Breast epithelium (tissue), 4 donors: ENCODE measurements around the gene CARD14. TPM values are rescaled to one million over a fixed set of nuclear protein-coding genes. Genes with fewer than 3 reads are reported as not detected.

ENCODE experiments used
- DNase-seq, 2 donors: peaks; one replicate each; pipeline ENCODE4 v3.0.0-alpha.2; 2019; ENCODE audit warnings: low spot score in 2 of 2
- H3K27ac ChIP-seq, 2 donors: fragments of 200-600 bp; sonication (generic) in 1 of 2; one replicate each; pipeline ENCODE4 v1.5.1; 2016 to 2019; ENCODE audit warnings: mild to moderate bottlenecking in 1 of 2
- H3K27me3 ChIP-seq, 2 donors: fragments of 200-600 bp; sonication (generic) in 1 of 2; one replicate each; pipeline versions ENCODE4 v1.5.1 to v1.6.0; 2017 to 2019; ENCODE audit warnings: control low read depth in 1 of 2, mild to moderate bottlenecking in 1 of 2
- H3K36me3 ChIP-seq: fragments of 200-600 bp; one replicate; pipeline ENCODE4 v1.5.1; 2019
- H3K4me1 ChIP-seq, 2 donors: fragments of 200-600 bp; sonication (generic); one replicate each; pipeline ENCODE4 v1.5.1; 2016 to 2019; ENCODE audit warnings: control low read depth in 1 of 2
- H3K4me3 ChIP-seq, 3 donors: fragments of 200-600 bp; sonication (generic); 1 replicate in 2 of 3; 2 replicates in 1 of 3; pipeline ENCODE4 v1.5.1; 2016 to 2019; ENCODE audit warnings: mild to moderate bottlenecking in 3 of 3, moderate library complexity in 2 of 3
- H3K9me3 ChIP-seq, 2 donors: fragments of 200-600 bp; sonication (generic) in 1 of 2; one replicate each; pipeline ENCODE4 v1.5.1; 2016 to 2019; ENCODE audit warnings: control low read depth in 1 of 2
- POLR2A ChIP-seq: fragments of 450-650 bp; IDR thresholded peaks from one replicate; pipeline ENCODE4 v1.6.1; 2016; ENCODE audit warnings: antibody characterized with exemption, mild to moderate bottlenecking, moderate library complexity
- POLR2AphosphoS5 ChIP-seq, 3 donors: sonication (generic); formaldehyde crosslinking; IDR thresholded peaks; one replicate each; pipeline ENCODE4 v1.6.1; 2017; ENCODE audit warnings: antibody characterized with exemption in 3 of 3
- intact Hi-C: fragments of 100-400 bp; cut with DNase I; formaldehyde crosslinking; loops from one replicate; pipeline ENCODE4 v1.15.1; 2023; ENCODE audit warnings: low total_unique reads
- total RNA-seq, 3 donors: library from RNA; depleted of rRNA; stranded (reverse); fragments of >200 nt; gene quantifications; one replicate each; pipeline ENCODE4 v1.1.0, GENCODE V29; 2016
- TF ChIP-seq, protein P1 (sequence below), 3 donors: fragments of 450-650 bp; IDR thresholded peaks; one replicate each; pipeline ENCODE4 v1.5.1; 2016 to 2017; ENCODE audit warnings: antibody characterized with exemption in 3 of 3, mild to moderate bottlenecking in 3 of 3, moderate library complexity in 3 of 3

Gene CARD14
- 10 to 100 TPM in 1 of 3 donors, 1 to 10 TPM in 1, under 1 TPM in 1; 0.32 to 13.8 (median 9.4) TPM for total RNA-seq

DNA sequence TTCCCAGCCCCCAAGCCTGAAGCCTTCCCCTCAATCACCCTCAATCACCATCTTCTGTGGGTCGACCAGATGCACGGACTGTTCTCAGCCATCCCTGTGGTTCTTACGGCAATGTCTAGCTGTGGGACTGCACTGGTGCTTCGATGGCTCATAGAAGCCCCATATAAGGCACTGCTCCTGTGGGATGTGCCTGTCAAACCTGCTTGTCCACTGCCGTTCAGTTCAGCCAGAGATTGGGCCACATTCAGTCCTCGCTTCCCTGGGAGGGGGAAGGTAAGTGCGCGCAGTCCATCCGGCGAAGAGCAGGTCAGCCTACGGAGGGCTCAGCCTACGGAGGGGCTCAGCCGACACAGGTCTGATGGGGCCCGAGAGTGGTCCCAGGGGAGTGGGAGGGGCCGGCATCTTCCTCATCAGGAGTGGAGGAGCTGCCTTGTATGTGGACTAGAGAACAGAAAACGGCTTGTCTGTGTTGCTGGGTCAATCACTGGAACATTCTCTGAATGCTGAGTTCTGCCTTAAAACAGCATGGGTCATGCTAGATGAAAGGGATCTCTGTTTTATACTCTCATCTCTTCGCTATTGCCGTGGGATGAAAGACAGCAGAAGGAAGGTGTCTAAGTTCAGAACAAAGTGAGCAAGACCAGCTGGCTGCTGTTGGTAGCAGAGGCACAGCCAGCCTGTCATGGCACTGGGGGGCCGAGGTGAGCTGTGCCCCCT, at the start of gene CARD14:
Gene CARD14 (plus strand): TSS at position 247 of the 717 bp plus-strand sequence. CDS start 11,409 bp downstream, outside the sequence.
- Histone ChIP-seq H3K27ac (peak within 1 kb of the TSS; percentile 81 to 89), H3K36me3 (no peaks in the 10 kb centered on the region), H3K9me3 (no peaks in the 10 kb centered on the region), H3K4me3 (peak within 1 kb of the TSS in 2 of 3 donors; percentile 48 to 63), H3K27me3 (no peaks in the 10 kb centered on the region), H3K4me1 (no peaks in the 10 kb centered on the region)
- intact Hi-C loops: no loop called here
- TF ChIP-seq POLR2AphosphoS5 (IDR thresholded peaks at IDR 0.05) (peak; percentile 42 to 94 (median 49)), POLR2A (peak; percentile 43)
- TF ChIP-seq, protein P1, sequence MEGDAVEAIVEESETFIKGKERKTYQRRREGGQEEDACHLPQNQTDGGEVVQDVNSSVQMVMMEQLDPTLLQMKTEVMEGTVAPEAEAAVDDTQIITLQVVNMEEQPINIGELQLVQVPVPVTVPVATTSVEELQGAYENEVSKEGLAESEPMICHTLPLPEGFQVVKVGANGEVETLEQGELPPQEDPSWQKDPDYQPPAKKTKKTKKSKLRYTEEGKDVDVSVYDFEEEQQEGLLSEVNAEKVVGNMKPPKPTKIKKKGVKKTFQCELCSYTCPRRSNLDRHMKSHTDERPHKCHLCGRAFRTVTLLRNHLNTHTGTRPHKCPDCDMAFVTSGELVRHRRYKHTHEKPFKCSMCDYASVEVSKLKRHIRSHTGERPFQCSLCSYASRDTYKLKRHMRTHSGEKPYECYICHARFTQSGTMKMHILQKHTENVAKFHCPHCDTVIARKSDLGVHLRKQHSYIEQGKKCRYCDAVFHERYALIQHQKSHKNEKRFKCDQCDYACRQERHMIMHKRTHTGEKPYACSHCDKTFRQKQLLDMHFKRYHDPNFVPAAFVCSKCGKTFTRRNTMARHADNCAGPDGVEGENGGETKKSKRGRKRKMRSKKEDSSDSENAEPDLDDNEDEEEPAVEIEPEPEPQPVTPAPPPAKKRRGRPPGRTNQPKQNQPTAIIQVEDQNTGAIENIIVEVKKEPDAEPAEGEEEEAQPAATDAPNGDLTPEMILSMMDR (IDR thresholded peaks at IDR 0.05): no peak
- DNase-seq: peak; percentile 87 to 89

DNA sequence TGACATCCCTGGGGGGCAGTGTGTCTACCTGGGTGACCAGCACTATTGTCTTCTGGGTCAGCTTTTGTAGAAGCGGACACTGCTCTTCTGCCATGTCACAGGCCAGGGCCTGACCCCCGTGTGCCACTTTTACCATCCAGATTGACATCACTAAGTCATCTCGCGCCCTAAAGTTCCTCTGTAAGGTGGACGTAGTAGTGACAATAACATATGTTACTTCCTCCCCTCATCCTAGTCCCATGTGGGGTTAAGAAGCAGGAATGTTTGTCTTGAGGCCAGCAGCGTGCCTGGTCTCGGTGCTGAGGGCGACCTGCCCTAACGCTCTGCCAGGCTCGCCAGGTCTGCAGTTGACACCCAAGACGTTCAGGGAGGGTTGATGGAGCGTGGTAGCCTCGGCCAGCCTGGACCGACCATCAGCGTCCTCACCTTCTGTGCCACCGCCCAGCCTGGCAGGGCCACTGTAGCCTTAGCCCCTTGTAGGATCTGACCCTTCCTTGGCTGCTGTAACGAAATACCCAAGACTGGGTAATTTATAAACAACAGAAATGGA, 47.7 kb upstream of the CARD14 start:
- DNase-seq: no peak
- Histone ChIP-seq H3K4me1 (peaks cover 0 to 7% of the 10 kb centered on the region in 2 donors), H3K4me3 (no peak overlapping the region), H3K27me3 (no peaks in the 10 kb centered on the region), H3K36me3 (no peaks in the 10 kb centered on the region), H3K27ac (no peak overlapping the region), H3K9me3 (no peaks in the 10 kb centered on the region)
- TF ChIP-seq, protein P1 (IDR thresholded peaks at IDR 0.05): no peak
- TF ChIP-seq POLR2A (no peak), POLR2AphosphoS5 (IDR thresholded peaks at IDR 0.05) (no peak)
- intact Hi-C loops: no loop called here

- Histone ChIP-seq H3K4me3 (no peak overlapping the region), H3K4me1 (peaks cover 0 to 7% of the 10 kb centered on the region in 2 donors), H3K36me3 (no peaks in the 10 kb centered on the region), H3K27me3 (no peaks in the 10 kb centered on the region), H3K27ac (peak overlapping the region; percentile 87 to 89), H3K9me3 (no peaks in the 10 kb centered on the region)
- no peak for DNase-seq
- TF ChIP-seq POLR2A: no peak
- TF ChIP-seq POLR2AphosphoS5 (IDR thresholded peaks at IDR 0.05): no peak
- TF ChIP-seq, protein P1 (IDR thresholded peaks at IDR 0.05): no peak
- intact Hi-C loops: no loop called here
Measured at GRCh38 chr17:80122926-80123505, 46.8 kb upstream of the CARD14 start.

- Histone ChIP-seq H3K4me3 (no peak overlapping the region), H3K36me3 (no peaks in the 10 kb centered on the region), H3K27me3 (no peaks in the 10 kb centered on the region), H3K27ac (peak overlapping the region; percentile 87 to 89), H3K9me3 (no peaks in the 10 kb centered on the region), H3K4me1 (peaks cover 0 to 7% of the 10 kb centered on the region in 2 donors)
- intact Hi-C loops: no loop called here
- DNase-seq: peak; percentile 58 to 82
- TF ChIP-seq POLR2AphosphoS5 (IDR thresholded peaks at IDR 0.05) (no peak), POLR2A (no peak)
- TF ChIP-seq, protein P1 (IDR thresholded peaks at IDR 0.05): no peak
Measured at GRCh38 chr17:80123791-80124190, 46.0 kb upstream of the CARD14 start.
